Sigmoid colon (tissue), 7 donors: ENCODE data around the gene PCGF2. TPM values are rescaled to one million over a fixed set of nuclear protein-coding genes. Genes with fewer than 3 reads are reported as not detected.

Experiments used
- DNase-seq: peaks from one replicate; pipeline ENCODE4 v3.0.0-alpha.2; 2019
- H3K27ac ChIP-seq, 4 donors: fragments of 200-600 bp; sonication (generic); one replicate each; pipeline ENCODE4 v1.5.1; 2016 to 2019; ENCODE audit warnings: mild to moderate bottlenecking in 1 of 4
- H3K27me3 ChIP-seq, 3 donors: fragments of 200-600 bp; sonication (generic); one replicate each; pipeline ENCODE4 v1.5.1; 2019; ENCODE audit warnings: mild to moderate bottlenecking in 1 of 3
- H3K36me3 ChIP-seq, 4 donors: fragments of 200-600 bp; sonication (generic); one replicate each; pipeline ENCODE4 v1.5.1; 2016 to 2019
- H3K4me1 ChIP-seq, 4 donors: fragments of 200-600 bp; sonication (generic); one replicate each; pipeline ENCODE4 v1.5.1; 2017 to 2019
- H3K4me3 ChIP-seq, 4 donors: fragments of 200-600 bp; sonication (generic); one replicate each; pipeline ENCODE4 v1.5.1; 2017 to 2019; ENCODE audit warnings: mild to moderate bottlenecking in 2 of 4, moderate library complexity in 1 of 4
- H3K9me3 ChIP-seq, 4 donors: fragments of 200-600 bp in 3 of 4; sonication (generic) in 3 of 4; one replicate each; pipeline versions ENCODE4 v1.5.1 to v1.6.1; 2013 to 2019
- EP300 ChIP-seq, 4 donors: sonication (generic); formaldehyde crosslinking; IDR thresholded peaks; one replicate each; pipeline ENCODE4 v1.6.1; 2017; ENCODE audit warnings: antibody characterized with exemption in 4 of 4
- POLR2A ChIP-seq, 2 donors: fragments of 450-650 bp; IDR thresholded peaks; one replicate each; pipeline ENCODE4 v1.6.1; 2016; ENCODE audit warnings: antibody characterized with exemption in 2 of 2, mild to moderate bottlenecking in 2 of 2, moderate library complexity in 2 of 2
- POLR2AphosphoS5 ChIP-seq, 4 donors: sonication (generic); formaldehyde crosslinking; IDR thresholded peaks; one replicate each; pipeline ENCODE4 v1.6.1; 2017; ENCODE audit warnings: antibody characterized with exemption in 4 of 4
- WGBS, 2 donors: extraction: QIAGEN DNeasy Blood & Tissue Kit; methylation state at CpG; one replicate each; pipeline ENCODE4 v1.1.7; 2013; 5-methylcytosine and 5-hydroxymethylcytosine counted together
- intact Hi-C: fragments of 100-400 bp; cut with DNase I; formaldehyde crosslinking; loops from one replicate; pipeline ENCODE4 v1.15.1; 2023
- polyA plus RNA-seq, 3 donors: library from polyadenylated mRNA; stranded (reverse); fragments of 200-250 nt; gene quantifications; one replicate each; pipeline ENCODE4 v1.2.3, GENCODE V29; 2013
- total RNA-seq, 4 donors: library from RNA; depleted of rRNA; stranded (reverse); fragments of >200 nt; gene quantifications; one replicate each; pipeline ENCODE4 v1.1.0, GENCODE V29; 2016
- TF ChIP-seq, protein P1 (sequence below), 4 experiments: fragments of 450-650 bp in 3 of 4; fragments of 200-600 bp in 1 of 4; IDR thresholded peaks; one replicate each; pipeline ENCODE4 v1.5.1; 2016 to 2019; ENCODE audit warnings: antibody characterized with exemption in 4 of 4, mild to moderate bottlenecking in 3 of 4, moderate library complexity in 2 of 4
- donor health status: healthy with polysubstance abuse.
- donor health status: Bipolar disorder and iron deficiency.
- donor health status: healthy.

The PCGF2 gene
- total RNA-seq (1 to 10 TPM; 4.3 to 8.9 (median 5.6) TPM), polyA plus RNA-seq (10 to 100 TPM; 19.6 to 32.6 (median 22.8) TPM)

DNA sequence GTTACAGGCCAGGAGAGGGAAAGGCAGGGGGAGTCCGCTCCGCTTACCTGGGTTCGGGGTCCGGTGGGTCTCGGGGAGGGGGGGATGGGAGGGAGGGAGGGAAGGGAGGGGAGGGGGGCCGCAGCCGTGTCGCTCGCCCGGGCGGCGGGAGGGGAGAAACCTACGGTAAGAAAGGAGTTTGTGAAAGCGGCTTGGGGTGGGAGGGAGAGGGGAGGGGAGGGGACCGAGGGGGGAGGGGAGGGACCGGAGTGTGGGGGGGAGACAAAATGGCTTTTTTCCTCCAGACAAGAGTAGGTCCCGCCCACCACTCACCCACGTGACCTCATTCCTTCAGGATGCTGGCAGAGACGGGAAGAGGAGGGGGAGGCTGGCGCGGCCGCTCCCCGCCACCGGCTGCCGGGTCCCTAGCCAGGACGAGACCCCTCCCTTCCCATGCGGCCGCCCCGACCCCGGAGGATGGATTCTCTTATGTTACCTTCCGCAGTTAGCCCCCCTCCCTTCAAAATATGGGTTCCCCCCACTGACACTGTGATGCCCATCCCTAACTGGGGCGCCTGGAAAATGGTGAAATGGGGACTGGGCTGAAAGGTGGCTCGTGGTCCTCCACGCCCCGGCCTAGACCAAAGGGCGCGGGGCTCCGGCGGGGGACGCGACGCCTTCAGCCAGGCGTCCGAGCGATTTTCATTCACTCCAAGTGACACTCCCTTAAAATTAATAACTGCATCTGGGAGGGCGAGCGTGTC is at the start of gene PCGF2:
TSS of gene PCGF2 (minus strand) at position 188 of the 743 bp plus-strand sequence. CDS start 7,934 bp downstream, outside the sequence.
- peak within 1 kb of the TSS; percentile 60 to 82 (median 74) for H3K4me3 ChIP-seq
- intact Hi-C loops, result no loop called here
- H3K4me1 ChIP-seq, result peaks cover 0 to 71% (median 61%) of the 10 kb centered on the region in 4 donors
- peak; percentile 94 for DNase-seq
- TF ChIP-seq, protein P1, sequence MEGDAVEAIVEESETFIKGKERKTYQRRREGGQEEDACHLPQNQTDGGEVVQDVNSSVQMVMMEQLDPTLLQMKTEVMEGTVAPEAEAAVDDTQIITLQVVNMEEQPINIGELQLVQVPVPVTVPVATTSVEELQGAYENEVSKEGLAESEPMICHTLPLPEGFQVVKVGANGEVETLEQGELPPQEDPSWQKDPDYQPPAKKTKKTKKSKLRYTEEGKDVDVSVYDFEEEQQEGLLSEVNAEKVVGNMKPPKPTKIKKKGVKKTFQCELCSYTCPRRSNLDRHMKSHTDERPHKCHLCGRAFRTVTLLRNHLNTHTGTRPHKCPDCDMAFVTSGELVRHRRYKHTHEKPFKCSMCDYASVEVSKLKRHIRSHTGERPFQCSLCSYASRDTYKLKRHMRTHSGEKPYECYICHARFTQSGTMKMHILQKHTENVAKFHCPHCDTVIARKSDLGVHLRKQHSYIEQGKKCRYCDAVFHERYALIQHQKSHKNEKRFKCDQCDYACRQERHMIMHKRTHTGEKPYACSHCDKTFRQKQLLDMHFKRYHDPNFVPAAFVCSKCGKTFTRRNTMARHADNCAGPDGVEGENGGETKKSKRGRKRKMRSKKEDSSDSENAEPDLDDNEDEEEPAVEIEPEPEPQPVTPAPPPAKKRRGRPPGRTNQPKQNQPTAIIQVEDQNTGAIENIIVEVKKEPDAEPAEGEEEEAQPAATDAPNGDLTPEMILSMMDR (IDR thresholded peaks at IDR 0.05), result no peak
- TF ChIP-seq EP300 (IDR thresholded peaks at IDR 0.05) (no peak), POLR2A (IDR thresholded peaks at IDR 0.05) (peak in 1 of 2 donors; percentile 30), POLR2AphosphoS5 (IDR thresholded peaks at IDR 0.05) (peak in 3 of 4 donors; percentile 45 to 84 (median 76))
- H3K36me3 ChIP-seq, result no peaks in the 10 kb centered on the region
- 0 to 1% methylated on average over 47 of the region's 47 CpGs for WGBS, 2 donors
- peaks cover 0 to 26% (median 0%) of the 10 kb centered on the region in 3 donors for H3K27me3 ChIP-seq
- peak within 1 kb of the TSS; percentile 86 to 94 (median 89) for H3K27ac ChIP-seq
- no peaks in the 10 kb centered on the region for H3K9me3 ChIP-seq

DNA sequence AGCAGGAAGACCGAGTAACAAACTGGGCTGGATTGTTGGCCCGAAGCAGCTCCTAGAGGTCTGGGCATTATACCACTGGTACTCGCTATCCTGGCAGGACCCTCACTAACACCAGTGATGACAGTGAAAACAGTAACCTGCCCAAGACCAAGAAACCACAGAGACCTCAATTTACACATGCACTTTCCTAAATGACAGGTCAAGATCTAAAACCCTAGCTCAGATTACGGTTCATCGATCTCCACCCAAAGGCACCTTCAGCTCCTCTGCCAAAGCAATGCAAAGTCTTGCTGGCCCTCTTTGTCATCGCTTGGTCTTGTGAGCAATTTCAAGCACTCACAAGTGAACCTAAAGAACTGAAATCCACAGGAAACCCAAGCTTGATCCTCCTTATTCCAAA is 49.7 kb upstream of the PCGF2 start:
- WGBS, 2 donors, result 85 to 94% methylated on average over 6 of the region's 6 CpGs
- DNase-seq, result no peak
- Histone ChIP-seq H3K4me1 (peaks cover 0 to 38% (median 27%) of the 10 kb centered on the region in 4 donors), H3K27ac (peak overlapping the region; percentile 99 to 100 (median 100)), H3K4me3 (peak overlapping the region in 3 of 4 donors; percentile 56 to 96 (median 84)), H3K36me3 (peaks cover 14 to 18% (median 17%) of the 10 kb centered on the region in 4 donors), H3K27me3 (no peaks in the 10 kb centered on the region), H3K9me3 (no peaks in the 10 kb centered on the region)
- intact Hi-C loops, result no loop called here
- TF ChIP-seq, protein P1 (IDR thresholded peaks at IDR 0.05), result no peak
- TF ChIP-seq POLR2AphosphoS5 (IDR thresholded peaks at IDR 0.05) (no peak), EP300 (IDR thresholded peaks at IDR 0.05) (no peak), POLR2A (IDR thresholded peaks at IDR 0.05) (no peak)

DNA sequence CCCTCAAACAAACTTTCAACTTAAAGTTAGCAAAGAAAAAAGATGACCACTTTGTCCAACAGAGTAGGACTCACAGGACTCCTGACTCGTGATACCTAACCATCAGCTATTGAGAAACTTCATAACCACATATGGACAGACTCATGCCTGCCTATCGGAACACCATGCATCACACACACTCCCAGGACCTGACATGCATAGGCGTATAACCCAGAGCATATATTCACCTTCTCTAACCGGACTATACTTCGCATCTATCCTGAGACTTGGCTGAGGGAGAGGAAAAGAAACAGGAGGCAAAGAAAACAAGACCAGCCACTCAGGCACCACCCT is 49.0 kb upstream of the PCGF2 start:
- 90 to 93% methylated on average over 5 of the region's 5 CpGs for WGBS, 2 donors
- intact Hi-C loops, result no loop called here
- DNase-seq, result no peak
- TF ChIP-seq, protein P1 (IDR thresholded peaks at IDR 0.05), result no peak
- TF ChIP-seq POLR2A (IDR thresholded peaks at IDR 0.05) (no peak), EP300 (IDR thresholded peaks at IDR 0.05) (no peak), POLR2AphosphoS5 (IDR thresholded peaks at IDR 0.05) (no peak)
- peak overlapping the region; percentile 5 to 100 (median 78) for H3K27ac ChIP-seq
- H3K4me3 ChIP-seq, result peak overlapping the region in 2 of 4 donors; percentile 84 to 96
- peaks cover 7 to 17% (median 12%) of the 10 kb centered on the region in 4 donors for H3K36me3 ChIP-seq
- H3K27me3 ChIP-seq, result no peaks in the 10 kb centered on the region
- H3K4me1 ChIP-seq, result peaks cover 0 to 38% (median 27%) of the 10 kb centered on the region in 4 donors
- H3K9me3 ChIP-seq, result no peaks in the 10 kb centered on the region

DNA sequence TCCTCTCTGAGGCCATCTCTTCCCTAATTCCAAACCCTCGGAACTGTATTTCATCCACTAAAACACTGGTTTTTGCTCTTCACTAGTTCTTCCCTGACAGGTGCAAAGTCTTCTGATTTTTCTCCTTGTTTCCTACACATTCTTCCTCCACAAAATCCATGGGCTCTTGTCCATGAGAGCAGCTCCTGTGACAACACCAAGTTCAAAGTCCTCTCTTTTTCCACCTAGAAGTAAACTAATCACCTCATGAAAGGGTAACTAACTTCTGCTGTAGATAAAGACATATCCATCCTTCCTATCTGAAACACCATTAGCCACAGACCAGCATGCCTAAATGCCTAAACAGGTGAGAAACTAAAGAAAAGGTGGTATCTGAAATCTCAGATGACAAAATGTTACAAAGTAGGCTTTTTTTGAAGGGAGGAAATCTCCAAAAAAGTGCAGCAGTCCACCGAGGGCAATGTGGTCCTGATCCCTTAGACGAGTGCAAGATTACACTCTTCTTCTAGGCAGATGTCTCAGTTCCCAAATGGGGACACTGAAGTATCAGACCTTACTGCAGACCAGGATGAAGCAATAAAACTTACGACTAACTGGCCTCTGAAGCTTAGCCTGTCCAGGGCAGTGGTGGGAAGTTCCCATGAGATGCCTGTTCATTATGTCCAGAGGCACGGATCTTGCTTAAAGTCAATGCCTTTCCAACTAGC is 48.5 kb upstream of the PCGF2 start:
- Histone ChIP-seq H3K4me1 (peaks cover 0 to 38% (median 27%) of the 10 kb centered on the region in 4 donors), H3K27ac (peak overlapping the region; percentile 5 to 100 (median 78)), H3K9me3 (no peaks in the 10 kb centered on the region), H3K36me3 (peaks cover 2 to 13% (median 8%) of the 10 kb centered on the region in 4 donors), H3K4me3 (peak overlapping the region in 1 of 4 donors; percentile 84), H3K27me3 (no peaks in the 10 kb centered on the region)
- intact Hi-C loops, result no loop called here
- WGBS, 2 donors, result 75 to 76% methylated on average over 5 of the region's 5 CpGs
- DNase-seq, result no peak
- TF ChIP-seq EP300 (IDR thresholded peaks at IDR 0.05) (no peak), POLR2A (IDR thresholded peaks at IDR 0.05) (no peak), POLR2AphosphoS5 (IDR thresholded peaks at IDR 0.05) (no peak)
- TF ChIP-seq, protein P1 (IDR thresholded peaks at IDR 0.05), result no peak
